A172 (cell line): ENCODE measurements around the gene NELL2. TPM values are rescaled to one million over a fixed set of nuclear protein-coding genes. Genes with fewer than 3 reads are reported as not detected.
A peak's percentile ranks its signal among the peaks of the same experiment; 100 is the strongest.
"Not testable (repeated sequence)": the region's sequence is repeated elsewhere in the genome, so short reads cannot be mapped to it uniquely, and the experiment has no call there.

Source experiments
- DNase-seq: peaks from one replicate; pipeline ENCODE4 v3.0.0-alpha.2; 2015; ENCODE audit warnings: low spot score
- total RNA-seq: library from RNA; depleted of rRNA; stranded (reverse); fragments of >200 nt; shearing (Covaris generic); gene quantifications from 2 replicates; pipeline ENCODE4 v1.2.3, GENCODE V29; 2014

Gene NELL2
- total RNA-seq, 1 experiment from 2014 or later = 3.8 TPM

- peak; percentile 6 for DNase-seq
Observed at GRCh38 chr12:44696542-44696941, 179.6 kb downstream of the NELL2 start.

GRCh38 chr12:44694017-44694416 lies 182.1 kb downstream of the NELL2 start:
- DNase-seq = no peak

- no peak for DNase-seq
Observed at GRCh38 chr12:44689587-44689986, 186.5 kb downstream of the NELL2 start.

- DNase-seq = not testable (repeated sequence)
Observed at GRCh38 chr12:44686821-44687432, 189.2 kb downstream of the NELL2 start.

GRCh38 chr12:44677724-44678123 lies 198.4 kb downstream of the NELL2 start:
- DNase-seq = peak; percentile 1

- no peak for DNase-seq
Observed at GRCh38 chr12:44674875-44675274, 201.2 kb downstream of the NELL2 start.

GRCh38 chr12:44673811-44674210 lies 202.3 kb downstream of the NELL2 start:
- no peak for DNase-seq

GRCh38 chr12:44672042-44672441 lies 204.1 kb downstream of the NELL2 start:
- DNase-seq = no peak

GRCh38 chr12:44668443-44668842 lies 207.7 kb downstream of the NELL2 start:
- DNase-seq = no peak

- no peak for DNase-seq
Observed at GRCh38 chr12:44667461-44667860, 208.7 kb downstream of the NELL2 start.

- no peak for DNase-seq
Observed at GRCh38 chr12:44663291-44663690, 212.8 kb downstream of the NELL2 start.

- no peak for DNase-seq
Observed at GRCh38 chr12:44655846-44656245, 220.3 kb downstream of the NELL2 start.

- DNase-seq = no peak
Observed at GRCh38 chr12:44654646-44655639, 221.2 kb downstream of the NELL2 start.

- DNase-seq = no peak
Observed at GRCh38 chr12:44653861-44654527, 222.1 kb downstream of the NELL2 start.

- DNase-seq = no peak
Observed at GRCh38 chr12:44649693-44650092, 226.4 kb downstream of the NELL2 start.

GRCh38 chr12:44647917-44648690 lies 228.0 kb downstream of the NELL2 start:
- no peak for DNase-seq

- no peak for DNase-seq
Observed at GRCh38 chr12:44640427-44641190, 235.5 kb downstream of the NELL2 start.

GRCh38 chr12:44637875-44638274 lies 238.2 kb downstream of the NELL2 start:
- no peak for DNase-seq

GRCh38 chr12:44628180-44628579 lies 247.9 kb downstream of the NELL2 start:
- DNase-seq = no peak

GRCh38 chr12:44627387-44628166 lies 248.5 kb downstream of the NELL2 start:
- no peak for DNase-seq
